CD4-positive, alpha-beta T cell (primary cell): ENCODE data around the gene ATMIN. TPM values are rescaled to one million over a fixed set of nuclear protein-coding genes. Genes with fewer than 3 reads are reported as not detected.

Experiments used
- ATAC-seq: fragments of 200-7000 bp; cut with Tn5 transposase; one replicate; pipeline ENCODE4 v1.10.0; 2022; ENCODE audit warnings: mild to moderate bottlenecking; ENCODE audit not compliant: poor library complexity
- CTCF ChIA-PET: fragments of 350-600 bp; sonication (Branson Sonifier 250); formaldehyde crosslinking; loops from one replicate; lab custom pipeline; 2021; ENCODE audit warnings: antibody characterized with exemption, inconsistent platforms; lab: Charles Lee
- POLR2A ChIA-PET: fragments of 350-600 bp; sonication (Branson Sonifier 250); formaldehyde crosslinking; loops from one replicate; lab custom pipeline; 2021; ENCODE audit warnings: antibody characterized with exemption, inconsistent platforms; lab: Charles Lee
- DNase-seq, 14 experiments: peaks; one replicate each; pipeline ENCODE4 v3.0.0-alpha.2; 2013 to 2020; ENCODE audit warnings: mixed read lengths in 2 of 14
- H3K27ac ChIP-seq, 2 donors: one replicate each; pipeline versions ENCODE4 v1.5.1 to v1.7.0; 2013; ENCODE audit warnings: low read length in 2 of 2, low read depth in 1 of 2, mild to moderate bottlenecking in 1 of 2
- H3K27me3 ChIP-seq, 2 experiments: 1 replicate in 1 of 2; 2 replicates in 1 of 2; pipeline versions ENCODE4 v1.6.1 to v1.7.0; 2013; ENCODE audit warnings: low read length in 2 of 2, control low read depth in 1 of 2, mild to moderate bottlenecking in 1 of 2, moderate library complexity in 1 of 2; ENCODE audit not compliant: insufficient read depth in 2 of 2, control insufficient read depth in 1 of 2
- H3K36me3 ChIP-seq: one replicate; pipeline ENCODE4 v1.6.1; 2013; ENCODE audit warnings: low read length, control low read depth; ENCODE audit not compliant: insufficient read depth
- H3K4me1 ChIP-seq: one replicate; pipeline ENCODE4 v1.6.1; 2013; ENCODE audit warnings: low read length, control low read depth; ENCODE audit not compliant: insufficient read depth
- H3K4me3 ChIP-seq: one replicate; pipeline ENCODE4 v1.5.1; 2013; ENCODE audit warnings: mild to moderate bottlenecking, low read length, moderate library complexity
- H3K9me3 ChIP-seq, 2 experiments: 1 replicate in 1 of 2; 2 replicates in 1 of 2; pipeline versions ENCODE4 v1.6.1 to v1.7.0; 2013; ENCODE audit warnings: low read length in 2 of 2, mild to moderate bottlenecking in 2 of 2, control low read depth in 1 of 2, moderate library complexity in 1 of 2; ENCODE audit not compliant: control insufficient read depth in 1 of 2, insufficient read depth in 1 of 2
- H3K27ac Mint-ChIP-seq: one replicate; pipeline ENCODE4 v1.8.0; 2020; ENCODE audit warnings: mixed read lengths
- H3K27me3 Mint-ChIP-seq: one replicate; pipeline ENCODE4 v1.8.0; 2021; ENCODE audit warnings: mixed read lengths
- H3K36me3 Mint-ChIP-seq: one replicate; pipeline ENCODE4 v1.8.0; 2021; ENCODE audit warnings: low read depth, mixed read lengths
- H3K4me1 Mint-ChIP-seq: one replicate; pipeline ENCODE4 v1.8.0; 2021; ENCODE audit warnings: low read depth, mixed read lengths
- H3K4me3 Mint-ChIP-seq: one replicate; pipeline ENCODE4 v1.8.0; 2020; ENCODE audit warnings: mild to moderate bottlenecking, mixed read lengths
- H3K9me3 Mint-ChIP-seq: one replicate; pipeline ENCODE4 v1.8.0; 2020; ENCODE audit warnings: mixed read lengths
- CTCF ChIP-seq: fragments of 200-600 bp; IDR thresholded peaks from one replicate; pipeline ENCODE4 v1.8.0; 2022; ENCODE audit warnings: antibody characterized with exemption, mild to moderate bottlenecking
- intact Hi-C, 2 experiments: fragments of 100-400 bp; cut with DNase I in 1 of 2; cut with micrococcal nuclease in 1 of 2; formaldehyde crosslinking; loops; one replicate each; pipeline versions ENCODE4 v1.15.1 to v1.9.0; 2023 to 2025; cut with DNase I, micrococcal nuclease
- total RNA-seq, 174 experiments: library from RNA in 2 of 174; stranded (reverse) in 2 of 174; gene quantifications; one replicate each; pipeline ENCODE4 v1.2.3 and lab custom pipeline; 2021 to 2026

ATMIN gene
- total RNA-seq, 2 experiments from 2014 or later = 29.9 to 31.7 TPM

GRCh38 chr16:81014672-81015071, 21.0 kb upstream of the ATMIN start:
- H3K27ac Mint-ChIP-seq = no peak overlapping the region
- no peaks in the 10 kb centered on the region for H3K9me3 Mint-ChIP-seq
- POLR2A ChIA-PET = no interaction called here
- no peak overlapping the region for H3K4me3 Mint-ChIP-seq
- CTCF ChIA-PET = interaction anchor here (1.1 to 1.3 kb wide), 2 partner anchors 10 to 21 kb away, joined by 3 to 6 read pairs; partner anchors contain the start of gene ATMIN
- H3K9me3 ChIP-seq = no peaks in the 10 kb centered on the region
- H3K4me1 ChIP-seq = no peaks in the 10 kb centered on the region
- H3K36me3 ChIP-seq = peaks cover 4% of the 10 kb centered on the region
- no peaks in the 10 kb centered on the region for H3K27me3 ChIP-seq
- H3K4me3 ChIP-seq = no peak overlapping the region
- no peak for TF ChIP-seq CTCF
- no peak overlapping the region for H3K27ac ChIP-seq
- H3K27me3 Mint-ChIP-seq = no peaks in the 10 kb centered on the region
- ATAC-seq (no peak), DNase-seq (no peak)
- intact Hi-C loops = loop anchor here in 1 of 2 experiments (10.0 kb wide), 1 partner anchor 610 kb away; no protein-coding TSS in a partner anchor
- peaks cover 11% of the 10 kb centered on the region for H3K36me3 Mint-ChIP-seq
- no peaks in the 10 kb centered on the region for H3K4me1 Mint-ChIP-seq

- Mint-ChIP-seq H3K9me3 (no peaks in the 10 kb centered on the region), H3K4me1 (no peaks in the 10 kb centered on the region), H3K27me3 (no peaks in the 10 kb centered on the region), H3K36me3 (peaks cover 18% of the 10 kb centered on the region), H3K4me3 (no peak overlapping the region), H3K27ac (no peak overlapping the region)
- Histone ChIP-seq H3K27ac (no peak overlapping the region), H3K27me3 (no peaks in the 10 kb centered on the region), H3K4me1 (no peaks in the 10 kb centered on the region), H3K4me3 (no peak overlapping the region), H3K9me3 (no peaks in the 10 kb centered on the region), H3K36me3 (peaks cover 20% of the 10 kb centered on the region)
- ChIA-PET CTCF (interaction anchor here (1.0 to 2.1 kb wide), 5 partner anchors 10 to 17 kb away, joined by 3 to 7 read pairs (median 4); partner anchors contain the start of gene ATMIN), POLR2A (interaction anchor here (0.6 to 1.5 kb wide), 2 partner anchors 18 to 187 kb away, joined by 3 to 4 read pairs; no protein-coding TSS in a partner anchor)
- ATAC-seq = no peak
- no peak for TF ChIP-seq CTCF
- intact Hi-C loops = loop anchor here in 1 of 2 experiments (10.0 kb wide), 1 partner anchor 606 kb away; no protein-coding TSS in a partner anchor
- DNase-seq = no peak
These were observed 17.1 kb upstream of the ATMIN start for GRCh38 chr16:81018496-81018895.

- H3K9me3 Mint-ChIP-seq = no peaks in the 10 kb centered on the region
- CTCF ChIA-PET = no interaction called here
- Histone ChIP-seq H3K27ac (no peak overlapping the region), H3K36me3 (peaks cover 8% of the 10 kb centered on the region), H3K27me3 (no peaks in the 10 kb centered on the region), H3K4me3 (no peak overlapping the region), H3K9me3 (no peaks in the 10 kb centered on the region), H3K4me1 (no peaks in the 10 kb centered on the region)
- no peaks in the 10 kb centered on the region for H3K27me3 Mint-ChIP-seq
- ATAC-seq (no peak), DNase-seq (no peak)
- H3K36me3 Mint-ChIP-seq = peaks cover 7% of the 10 kb centered on the region
- no peak overlapping the region for H3K4me3 Mint-ChIP-seq
- no peak overlapping the region for H3K27ac Mint-ChIP-seq
- POLR2A ChIA-PET = no interaction called here
- TF ChIP-seq CTCF = no peak
- H3K4me1 Mint-ChIP-seq = no peaks in the 10 kb centered on the region
- intact Hi-C loops = no loop called here
These were observed 9.2 kb upstream of the ATMIN start for GRCh38 chr16:81026429-81026828.
